Activated CD4-positive, alpha-beta T cell treated with anti-CD3 and anti-CD28 coated beads for 4 hours (primary cell): ENCODE data around the gene CFI.

Experiments
- DNase-seq, 2 donors: peaks; one replicate each; pipeline ENCODE4 v3.0.0-alpha.2; 2020

CFI gene

DNA sequence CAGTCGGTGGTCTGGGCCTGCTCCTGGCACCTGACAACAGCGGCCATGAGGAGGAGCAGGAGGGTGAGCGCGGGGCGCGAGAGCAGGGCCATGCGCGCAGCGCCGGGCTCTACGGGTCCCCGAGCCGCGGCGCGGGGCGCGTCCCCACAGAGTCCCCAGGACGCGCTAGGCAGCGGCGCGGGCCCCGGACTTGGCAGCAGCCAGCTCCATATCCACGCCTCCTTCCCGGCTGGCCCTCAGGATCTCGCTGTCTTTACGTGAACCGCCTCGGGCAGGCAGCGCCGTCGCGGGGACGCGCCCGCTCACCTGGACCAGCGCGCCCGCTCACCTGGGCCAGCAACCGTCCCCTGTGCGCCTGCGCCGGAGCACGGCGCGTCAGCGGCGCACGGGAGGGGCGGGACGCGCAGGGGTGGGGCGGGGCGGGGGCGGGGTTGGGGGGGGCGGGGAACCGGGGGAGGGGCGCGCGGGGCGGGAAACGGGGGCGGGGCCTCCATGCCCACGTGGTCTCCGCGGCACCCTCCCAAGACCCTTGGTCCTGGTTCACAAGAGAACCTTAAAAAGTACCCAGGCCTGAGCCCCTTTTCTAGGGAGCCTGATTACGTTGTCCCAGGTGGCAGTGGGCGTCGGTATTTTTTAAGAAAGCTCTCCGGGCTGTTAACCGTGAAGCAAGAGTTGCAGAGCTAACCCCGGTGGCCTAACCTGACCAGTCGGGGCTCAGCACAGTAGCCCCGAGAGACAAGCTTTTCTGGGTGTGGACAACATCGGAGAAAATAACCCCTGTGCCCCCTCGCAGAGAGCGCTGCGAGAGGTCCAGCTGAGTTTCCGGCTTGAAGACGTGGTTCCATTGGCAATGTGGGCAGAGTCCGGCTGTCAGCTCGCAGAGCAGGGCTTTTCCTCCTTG, 71.8 kb downstream of the CFI start, which contains the start of gene PLA2G12A:
Gene PLA2G12A, minus strand, starts transcription at position 353 of the 901 bp plus-strand sequence. Its CDS starts 261 bp downstream, at position 92.
- peak; percentile 73 to 83 for DNase-seq

DNA sequence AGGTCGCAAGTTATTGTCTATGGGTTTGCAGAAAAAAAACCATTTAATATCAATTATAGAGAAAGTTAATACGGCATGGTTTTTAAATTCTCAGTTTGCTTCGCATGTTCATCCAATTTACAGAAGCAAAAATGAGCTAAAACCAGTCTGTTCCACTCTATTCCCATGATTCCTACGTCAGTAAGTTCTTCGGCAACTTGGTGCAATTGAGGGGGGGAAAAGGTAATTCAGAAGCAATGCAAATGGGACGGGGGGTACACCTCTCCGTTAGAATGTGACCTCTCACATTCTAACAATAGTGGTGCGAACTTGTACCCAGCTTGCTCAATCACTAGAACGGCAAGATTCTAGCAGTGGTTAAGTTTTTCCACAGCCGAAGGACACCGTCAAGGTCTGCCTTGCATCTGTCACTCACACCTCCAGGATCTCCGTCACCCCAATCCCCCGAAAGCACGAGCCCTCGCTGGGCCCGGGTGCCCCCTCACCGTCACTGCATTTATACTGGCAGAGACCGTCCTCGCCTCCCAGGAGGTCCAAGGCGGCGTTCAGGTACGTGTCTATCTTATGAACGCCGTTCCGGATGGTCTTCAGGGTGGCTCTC, 72.6 kb downstream of the CFI start:
- peak in 1 of 2 donors; percentile 42 for DNase-seq

DNA sequence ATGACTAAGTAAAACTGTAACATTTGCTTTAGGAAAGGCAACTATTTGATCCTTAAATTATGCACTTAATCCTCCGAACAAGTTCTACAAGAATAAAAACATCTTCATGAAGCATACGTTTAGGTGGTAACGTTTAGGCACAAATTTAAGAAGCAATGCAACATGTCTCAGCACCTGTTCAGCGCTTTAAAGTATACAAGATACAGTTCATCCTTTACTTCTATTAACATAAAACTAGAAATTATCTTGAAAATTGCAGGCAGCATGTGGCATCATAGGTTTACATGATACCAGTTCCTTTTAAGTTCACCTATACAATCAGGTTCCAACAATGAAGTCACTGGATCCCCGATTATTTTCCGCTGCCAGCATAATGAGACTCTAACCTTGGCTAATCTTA, 73.4 kb downstream of the CFI start:
- no peak for DNase-seq

DNA sequence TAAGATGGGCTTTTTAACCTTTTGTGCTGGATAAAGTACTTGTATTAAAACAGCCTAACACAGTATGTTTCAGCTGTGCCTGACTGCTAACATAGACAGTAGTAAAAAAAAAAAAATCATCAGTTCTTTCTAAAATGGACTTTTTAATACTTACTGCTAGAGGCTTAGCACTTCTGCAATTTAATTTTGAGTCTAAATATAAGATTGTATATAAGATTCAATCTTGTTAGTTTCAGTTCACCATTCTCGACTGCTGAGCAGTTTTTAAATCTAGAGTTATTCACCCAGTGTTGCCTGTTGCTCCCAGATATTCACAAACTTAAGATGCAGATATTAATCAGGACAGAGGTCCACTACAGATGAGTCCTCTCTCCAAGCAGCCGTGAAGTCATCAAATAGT, 78.7 kb downstream of the CFI start:
- DNase-seq, result no peak

DNA sequence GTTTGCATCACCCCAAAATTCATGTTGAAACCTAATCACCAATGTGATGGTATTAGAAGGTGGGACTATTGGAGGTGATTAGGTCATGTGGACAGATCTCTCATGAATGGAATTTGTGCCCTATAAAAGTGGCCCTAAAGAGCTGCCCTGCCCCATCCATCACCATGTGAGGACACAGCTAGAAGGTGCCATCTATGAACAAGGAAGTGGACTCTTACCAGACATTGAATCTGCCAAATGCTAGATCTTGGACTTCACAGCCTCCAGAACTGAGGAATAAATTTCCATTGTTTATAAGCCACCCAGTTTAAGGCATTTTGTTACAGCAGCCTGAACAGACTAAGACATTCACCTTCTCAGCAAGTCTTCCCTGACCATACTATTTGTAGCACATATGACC, 79.4 kb downstream of the CFI start:
- no peak for DNase-seq

DNA sequence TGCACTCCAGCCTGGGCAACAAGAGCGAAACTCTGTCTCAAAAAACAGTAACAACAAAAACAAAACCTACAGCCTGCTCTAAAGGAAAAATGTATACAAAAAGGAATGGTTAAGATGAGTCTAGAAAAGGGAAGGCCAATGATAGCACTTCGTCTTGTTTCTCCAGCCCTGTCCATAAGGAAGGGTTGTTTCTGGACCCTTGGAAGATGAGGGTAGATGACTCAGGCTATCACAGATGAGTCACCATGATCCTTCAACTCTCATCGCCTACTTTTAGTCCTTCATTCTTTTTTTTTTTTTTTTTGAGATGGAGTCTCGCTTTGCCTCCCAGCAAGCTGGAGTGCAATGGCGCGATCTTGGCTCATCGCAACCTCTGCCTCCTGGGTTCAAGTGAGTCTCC, 80.8 kb downstream of the CFI start:
- DNase-seq, result no peak

DNA sequence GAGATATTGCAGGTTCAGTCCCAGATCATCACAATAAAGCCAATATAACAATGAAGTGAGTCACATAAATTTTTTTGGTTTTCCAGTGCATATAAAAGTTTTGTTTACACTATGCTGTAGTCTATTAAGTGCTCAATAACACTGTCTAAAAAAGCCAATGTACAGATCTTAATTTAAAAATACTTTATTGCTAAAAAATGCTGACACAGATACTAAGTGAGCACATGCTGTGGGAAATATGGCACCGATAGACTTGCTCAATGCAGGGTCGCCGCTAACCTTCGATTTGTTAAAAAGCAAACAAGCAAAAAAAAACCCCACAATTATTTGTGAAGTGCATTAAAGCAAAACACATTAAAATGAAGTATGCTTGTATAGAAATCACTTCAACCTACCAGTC, 82.2 kb downstream of the CFI start:
- DNase-seq, result no peak

DNA sequence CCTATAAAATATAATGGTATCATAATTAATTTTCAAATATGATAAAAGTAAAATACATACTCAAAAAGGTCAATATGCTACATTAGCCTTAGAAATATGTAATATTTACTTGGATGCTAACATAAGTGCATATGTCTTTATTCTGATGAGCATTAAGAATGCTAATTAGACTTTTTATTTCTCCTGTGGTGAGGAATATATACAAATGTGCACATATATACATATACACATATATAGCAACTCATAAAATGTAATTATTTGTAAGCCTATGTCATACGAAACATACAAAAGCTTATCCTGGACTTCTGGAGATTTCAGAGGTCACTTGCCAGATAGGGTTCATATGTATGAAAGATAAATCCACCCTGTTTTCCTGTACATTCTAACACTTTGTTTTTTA, 83.0 kb downstream of the CFI start:
- no peak for DNase-seq

DNA sequence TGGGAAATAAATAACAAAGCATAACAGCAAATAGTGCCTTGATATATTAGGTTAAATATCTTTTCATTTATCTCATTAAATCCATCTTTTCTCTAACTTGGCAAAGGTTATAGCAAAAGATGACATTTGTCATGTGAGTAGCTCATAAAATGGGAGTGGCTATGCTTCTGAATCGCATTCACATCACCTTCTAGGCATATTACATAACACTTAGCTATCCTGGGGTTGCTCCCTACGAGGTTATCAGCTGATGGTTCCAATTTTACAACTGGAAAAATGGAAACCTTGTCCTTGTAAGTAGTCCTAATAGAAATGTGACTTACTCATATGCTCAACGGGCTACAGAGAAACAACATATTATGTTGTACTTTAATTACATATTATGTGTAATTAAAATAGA, 88.3 kb downstream of the CFI start:
- DNase-seq, result no peak

DNA sequence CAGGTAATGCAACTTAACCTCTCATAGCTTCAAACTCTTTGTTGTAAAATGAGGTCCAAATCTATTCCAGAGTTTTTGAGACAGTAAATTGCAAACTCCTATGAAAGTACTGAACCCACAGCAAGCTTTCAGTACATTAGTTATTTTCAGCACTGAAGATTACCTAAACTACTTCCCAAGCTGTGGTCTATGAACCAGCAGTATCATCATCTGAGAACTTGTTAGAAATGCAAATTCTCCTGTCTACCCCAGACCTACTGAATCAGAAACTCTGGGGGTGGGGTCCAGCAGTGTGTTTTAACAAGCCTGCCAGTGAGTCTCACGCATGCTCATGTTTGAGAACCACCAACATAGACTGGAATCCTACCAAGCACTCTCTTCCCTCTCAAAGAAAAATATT, 92.8 kb downstream of the CFI start:
- no peak for DNase-seq

DNA sequence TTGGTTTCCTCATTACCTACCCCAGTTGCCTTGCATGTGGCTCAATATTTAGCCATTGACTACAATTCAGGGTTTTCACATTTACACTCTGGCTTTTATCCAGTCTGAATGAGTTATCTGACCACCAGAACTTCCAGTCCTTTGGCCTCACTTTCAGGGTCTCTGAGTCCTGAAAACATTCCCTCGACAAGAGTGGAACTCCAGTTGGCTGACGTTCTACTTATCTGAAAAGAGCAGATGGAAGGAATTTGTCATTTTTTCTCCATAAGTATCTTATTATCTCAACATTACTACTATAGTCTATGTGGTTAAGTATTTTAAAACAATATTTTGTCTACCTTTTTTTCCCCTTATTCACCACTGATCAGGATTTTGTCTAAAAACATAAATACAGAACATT, 93.4 kb downstream of the CFI start:
- no peak for DNase-seq

DNA sequence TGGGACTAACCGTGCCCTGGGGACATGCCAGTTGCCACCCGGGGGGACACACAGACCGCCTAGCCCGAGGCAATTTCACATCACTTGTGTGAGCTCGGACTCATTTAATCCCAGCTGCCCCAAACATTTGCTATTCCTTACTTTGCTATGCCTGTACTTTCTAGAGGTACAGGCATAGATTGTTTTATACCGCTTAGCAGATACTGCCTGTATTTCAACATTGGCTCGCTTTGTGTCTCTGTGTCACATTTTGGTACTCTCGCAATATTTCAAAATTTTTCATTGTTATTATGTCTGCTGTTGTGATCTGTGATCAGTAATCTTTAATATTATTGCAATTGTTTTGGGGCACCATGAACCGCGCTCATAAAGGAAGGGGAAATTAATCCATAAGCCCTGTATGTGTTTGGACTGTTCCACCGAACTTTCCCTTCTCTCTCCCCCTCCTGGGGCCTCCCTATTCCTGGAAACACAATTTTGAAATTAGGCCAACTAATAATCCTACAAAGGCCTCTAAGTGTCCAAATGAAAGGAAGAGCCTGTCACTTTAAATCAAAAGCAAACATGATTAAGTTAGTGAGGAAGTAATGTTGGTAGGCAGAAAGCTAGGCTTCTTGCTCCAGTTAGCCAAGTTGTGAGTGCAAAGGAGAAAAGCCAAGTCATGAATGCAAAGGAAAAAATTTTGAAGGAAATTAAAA, 98.0 kb downstream of the CFI start:
- DNase-seq, result no peak

DNA sequence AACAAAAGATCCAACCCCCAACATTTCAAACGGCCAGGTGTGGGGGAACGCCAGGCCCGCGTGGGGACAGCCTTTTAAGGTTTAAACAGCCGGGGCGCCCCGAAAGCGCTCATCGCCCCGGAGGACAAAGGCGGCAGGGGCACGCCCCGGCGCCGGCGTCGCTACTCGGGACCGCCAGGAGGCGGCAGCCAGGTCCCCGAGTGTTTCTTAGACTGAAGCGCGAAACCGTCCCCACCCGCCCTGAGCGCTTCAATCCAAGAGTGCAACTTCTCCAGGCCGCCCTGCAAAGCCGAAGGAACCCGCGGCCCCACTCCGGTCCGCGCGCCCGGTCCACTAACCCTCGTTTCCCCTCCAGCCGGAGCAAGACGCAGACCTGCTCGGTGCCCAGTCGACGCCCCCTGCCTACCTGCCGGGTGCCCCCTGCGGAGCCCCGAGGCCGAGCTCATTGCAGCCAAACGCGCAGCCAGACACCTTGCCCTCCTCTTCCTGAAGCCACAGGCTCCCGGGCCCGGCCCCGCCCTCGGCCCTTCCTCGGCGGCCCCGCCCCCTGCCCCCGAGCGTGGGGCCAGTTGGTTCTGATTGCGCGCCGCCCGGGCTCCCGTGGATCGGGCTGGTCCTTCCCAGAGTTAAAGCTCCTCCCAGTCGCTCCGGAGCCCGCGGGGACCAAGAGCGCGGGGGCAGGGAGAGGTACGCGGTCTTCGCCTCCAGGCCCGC, 98.7 kb downstream of the CFI start, which contains the start of gene CASP6:
Gene CASP6, minus strand, starts transcription at position 496 of the 714 bp plus-strand sequence. Its CDS starts 50 bp downstream, at position 446.
- DNase-seq, result peak; percentile 71 to 74

DNA sequence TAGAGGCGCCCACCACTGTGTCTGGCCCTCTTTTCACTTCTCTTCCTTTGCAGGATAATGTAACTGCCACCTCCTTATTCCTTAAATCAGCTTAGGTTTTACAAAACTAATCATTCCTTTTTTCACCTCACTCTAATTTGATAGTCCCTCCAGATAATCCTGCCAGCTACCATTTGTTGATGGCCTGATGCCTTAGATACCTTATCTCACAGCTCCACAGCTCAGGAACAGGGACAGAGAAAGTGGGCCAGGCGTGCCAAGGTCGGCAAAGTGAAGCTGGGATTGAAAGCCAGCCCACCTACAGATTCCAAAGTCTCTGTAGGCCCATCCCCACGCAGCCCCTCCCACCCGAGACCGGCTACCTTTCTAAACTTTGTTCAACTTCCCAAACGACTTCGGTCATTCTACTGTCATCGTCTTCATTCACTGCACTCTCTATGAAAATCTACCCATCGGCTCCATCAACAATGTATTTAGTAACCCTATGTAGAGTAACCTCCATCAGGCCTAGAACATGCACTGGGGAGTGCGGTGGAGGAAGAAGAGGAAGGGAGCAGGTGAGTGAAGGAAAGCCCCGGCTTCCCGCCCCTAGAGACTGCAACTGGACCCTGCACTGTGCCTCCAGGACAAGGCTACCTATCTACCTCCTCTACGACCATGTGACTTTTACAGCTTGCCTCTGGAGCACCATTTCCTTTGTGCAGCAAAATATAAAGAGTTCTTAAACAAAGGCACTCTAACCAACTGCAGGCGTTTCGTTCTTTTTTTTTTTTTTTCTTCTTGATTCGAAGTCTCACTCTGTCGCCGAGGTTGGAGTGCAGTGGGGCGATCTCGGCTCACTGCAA, 100.0 kb downstream of the CFI start:
- no peak for DNase-seq

DNA sequence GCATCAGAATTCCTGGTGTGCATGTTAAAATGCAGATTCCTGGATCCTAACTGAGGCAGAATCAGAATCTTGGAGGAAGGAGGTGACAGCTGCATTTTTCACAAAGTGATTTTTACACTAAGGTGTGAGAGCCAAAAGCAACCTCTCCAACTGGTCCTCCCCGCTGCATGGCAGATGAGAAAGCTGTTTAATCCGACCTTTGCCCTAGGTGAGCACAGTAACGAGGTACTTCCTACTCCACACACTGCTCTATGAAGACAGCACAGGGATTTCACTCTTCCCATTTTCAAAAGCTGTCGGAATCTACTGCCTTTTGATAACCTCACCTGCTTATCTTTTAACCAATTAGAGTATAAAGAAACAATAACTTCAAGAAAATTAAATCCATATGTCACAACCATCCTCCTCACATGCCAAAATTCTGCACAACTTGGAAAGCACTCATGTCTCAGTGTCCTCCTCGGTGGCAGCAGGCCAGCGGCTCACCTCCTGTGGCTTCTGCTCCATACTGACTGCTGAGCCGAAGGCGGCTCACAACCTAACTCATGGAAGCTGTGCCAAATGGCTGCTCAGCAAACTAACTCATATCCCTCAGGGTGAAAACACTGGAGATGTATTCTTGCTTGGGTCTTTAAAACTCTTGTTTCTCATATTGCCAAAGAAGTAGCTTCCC, 102.1 kb downstream of the CFI start:
- no peak for DNase-seq

DNA sequence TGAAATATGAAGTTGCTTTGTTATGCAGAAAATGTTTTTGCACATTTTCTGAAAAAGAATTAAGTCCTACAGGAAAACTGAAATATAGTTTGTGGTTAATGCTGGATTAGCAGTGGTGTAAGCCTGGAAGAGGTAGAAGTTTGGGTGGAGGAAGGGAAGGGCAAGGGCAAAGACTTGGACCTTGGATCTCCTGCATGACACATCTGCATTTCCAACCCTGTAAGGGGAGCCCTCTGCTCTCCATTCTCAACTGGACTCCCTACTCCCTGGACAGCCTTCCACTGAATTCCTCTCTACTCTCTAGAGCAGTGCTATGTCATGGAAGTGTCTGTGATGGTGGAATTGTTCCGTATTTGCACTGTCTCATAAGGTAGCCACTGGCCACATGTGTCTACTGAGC, 103.1 kb downstream of the CFI start:
- no peak for DNase-seq

DNA sequence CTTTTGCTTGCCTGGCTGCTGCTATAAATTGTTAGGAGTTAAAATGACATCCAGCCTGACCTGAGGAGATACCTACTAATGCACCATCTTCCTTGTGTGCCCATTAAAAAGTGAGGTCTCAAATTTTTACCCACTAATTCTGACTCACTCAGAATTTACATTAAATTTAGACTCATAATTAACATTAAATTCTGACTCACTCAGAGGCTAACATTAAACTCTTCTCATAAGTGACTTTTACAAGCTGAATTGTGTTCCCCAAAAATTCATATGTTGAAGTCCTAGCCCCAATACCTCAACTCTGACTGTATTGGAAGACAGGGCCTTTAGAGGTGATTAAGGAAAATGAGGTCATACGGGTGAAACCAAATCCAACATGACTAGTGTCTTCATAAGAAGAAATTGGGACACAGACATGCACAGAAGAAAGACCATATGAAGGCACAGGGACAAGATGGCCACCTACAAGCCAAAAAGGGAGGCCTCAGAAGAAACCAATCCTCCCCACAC, 110.3 kb downstream of the CFI start:
- no peak for DNase-seq
